Colonic mucosa (tissue), 4 donors: ENCODE data around the gene ABAT. TPM values are rescaled to one million over a fixed set of nuclear protein-coding genes. Genes with fewer than 3 reads are reported as not detected.

Source experiments
- DNase-seq: peaks from one replicate; pipeline ENCODE4 v3.0.0-alpha.2; 2020
- H3K27ac ChIP-seq: fragments of 200-600 bp; one replicate; pipeline ENCODE4 v1.8.0; 2021
- H3K27me3 ChIP-seq: fragments of 200-600 bp; one replicate; pipeline ENCODE4 v1.8.0; 2021
- H3K36me3 ChIP-seq: fragments of 200-600 bp; one replicate; pipeline ENCODE4 v1.8.0; 2021
- H3K4me1 ChIP-seq: fragments of 200-600 bp; one replicate; pipeline ENCODE4 v1.8.0; 2021; ENCODE audit warnings: mild to moderate bottlenecking
- H3K4me3 ChIP-seq: fragments of 200-600 bp; one replicate; pipeline ENCODE4 v1.8.0; 2021
- H3K9ac ChIP-seq, 2 donors: one replicate each; pipeline ENCODE4 v1.7.0; 2013; ENCODE audit warnings: control low read depth in 2 of 2, low read depth in 2 of 2, low read length in 2 of 2
- H3K9me3 ChIP-seq: fragments of 200-600 bp; one replicate; pipeline ENCODE4 v1.8.0; 2021
- intact Hi-C: fragments of 100-400 bp; cut with DNase I; formaldehyde crosslinking; loops from one replicate; pipeline ENCODE4 v1.14.1; 2022
- total RNA-seq, 2 donors: library from RNA; stranded (reverse); fragmentation: NEBNext Ultra II Directional in 1 of 2; extraction: Animal tissue kit (Norgen Biotek cat#: 25700) in 1 of 2; gene quantifications; one replicate each; pipeline ENCODE4 v1.2.1, GENCODE V29; 2021
- TF ChIP-seq, protein P1 (sequence below): fragments of 200-600 bp; IDR thresholded peaks from one replicate; pipeline ENCODE4 v1.8.0; 2022; ENCODE audit warnings: antibody characterized with exemption, mild to moderate bottlenecking
- donor health status: healthy.
- donor health status: DM: no; HTN: no; CAD: no.
- donor health status: DM: no; HTN: no; CAD: no.

The ABAT gene
- total RNA-seq, 2 donors from 2014 or later = 12.9 to 25.6 TPM

DNA sequence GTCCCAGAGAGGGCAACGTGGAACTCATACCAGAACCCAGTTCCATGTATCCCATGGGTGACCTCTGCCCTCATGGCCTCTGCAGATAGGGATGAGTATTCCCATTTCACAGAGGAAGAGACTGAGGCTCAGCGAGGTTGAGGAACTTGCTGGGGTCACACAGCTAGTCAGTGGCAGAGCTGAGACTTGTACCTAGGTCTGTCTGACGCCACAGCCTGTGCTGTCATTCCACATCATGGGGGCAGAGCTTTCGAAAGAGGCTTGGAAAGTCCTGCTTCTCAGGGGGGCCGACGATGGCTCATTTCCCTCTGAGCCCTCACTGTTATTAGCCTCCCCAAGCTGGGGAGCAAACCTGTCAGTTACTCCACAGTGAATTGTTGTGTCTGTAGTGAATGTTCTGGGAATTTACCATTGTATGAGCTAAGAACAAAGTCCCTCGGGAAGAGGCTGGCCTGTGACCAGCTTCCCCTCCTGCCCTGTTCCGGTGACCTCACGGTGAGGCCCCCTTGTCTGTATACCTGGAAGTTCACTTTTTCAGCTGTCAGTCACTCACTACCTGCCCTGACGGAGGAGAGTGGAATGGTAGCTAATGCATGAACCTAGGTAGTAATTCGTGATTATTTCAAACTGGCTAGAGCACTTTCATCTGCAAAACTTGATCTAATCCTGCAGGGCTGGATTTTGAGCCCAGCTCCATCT, 44.0 kb upstream of the ABAT start:
- Histone ChIP-seq H3K27ac (no peak overlapping the region), H3K36me3 (peaks cover 11% of the 10 kb centered on the region), H3K4me1 (no peaks in the 10 kb centered on the region), H3K4me3 (no peak overlapping the region), H3K27me3 (no peaks in the 10 kb centered on the region), H3K9ac (no peak overlapping the region), H3K9me3 (no peaks in the 10 kb centered on the region)
- DNase-seq = no peak
- intact Hi-C loops = loop anchor here (5.0 kb wide), 1 partner anchor 53 kb away; no protein-coding TSS in a partner anchor
- TF ChIP-seq, protein P1, sequence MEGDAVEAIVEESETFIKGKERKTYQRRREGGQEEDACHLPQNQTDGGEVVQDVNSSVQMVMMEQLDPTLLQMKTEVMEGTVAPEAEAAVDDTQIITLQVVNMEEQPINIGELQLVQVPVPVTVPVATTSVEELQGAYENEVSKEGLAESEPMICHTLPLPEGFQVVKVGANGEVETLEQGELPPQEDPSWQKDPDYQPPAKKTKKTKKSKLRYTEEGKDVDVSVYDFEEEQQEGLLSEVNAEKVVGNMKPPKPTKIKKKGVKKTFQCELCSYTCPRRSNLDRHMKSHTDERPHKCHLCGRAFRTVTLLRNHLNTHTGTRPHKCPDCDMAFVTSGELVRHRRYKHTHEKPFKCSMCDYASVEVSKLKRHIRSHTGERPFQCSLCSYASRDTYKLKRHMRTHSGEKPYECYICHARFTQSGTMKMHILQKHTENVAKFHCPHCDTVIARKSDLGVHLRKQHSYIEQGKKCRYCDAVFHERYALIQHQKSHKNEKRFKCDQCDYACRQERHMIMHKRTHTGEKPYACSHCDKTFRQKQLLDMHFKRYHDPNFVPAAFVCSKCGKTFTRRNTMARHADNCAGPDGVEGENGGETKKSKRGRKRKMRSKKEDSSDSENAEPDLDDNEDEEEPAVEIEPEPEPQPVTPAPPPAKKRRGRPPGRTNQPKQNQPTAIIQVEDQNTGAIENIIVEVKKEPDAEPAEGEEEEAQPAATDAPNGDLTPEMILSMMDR = no peak

DNA sequence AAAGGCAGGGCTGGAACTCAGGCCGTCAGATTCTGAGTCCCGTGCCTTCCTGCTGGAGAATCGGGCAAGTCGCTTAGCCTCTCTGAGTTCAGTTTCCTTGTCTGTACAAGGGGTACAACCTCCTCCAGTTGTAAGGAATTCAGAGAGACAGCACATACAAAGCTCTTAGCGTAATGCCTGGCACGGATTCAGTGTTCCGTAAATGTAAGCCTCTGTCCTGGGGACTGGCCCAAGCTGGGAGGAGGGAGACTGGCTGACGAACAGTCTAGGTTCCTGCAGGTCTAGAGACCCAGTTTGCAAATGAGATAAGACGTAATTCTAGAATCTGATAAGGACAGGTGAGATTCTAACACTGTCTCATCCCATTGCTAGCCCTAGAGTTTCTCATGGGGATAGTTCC, 43.0 kb upstream of the ABAT start:
- Histone ChIP-seq H3K9me3 (no peaks in the 10 kb centered on the region), H3K9ac (no peak overlapping the region), H3K36me3 (peaks cover 7% of the 10 kb centered on the region), H3K4me3 (no peak overlapping the region), H3K4me1 (no peaks in the 10 kb centered on the region), H3K27me3 (no peaks in the 10 kb centered on the region), H3K27ac (no peak overlapping the region)
- DNase-seq = no peak
- TF ChIP-seq, protein P1 = no peak
- intact Hi-C loops = loop anchor here (5.0 kb wide), 1 partner anchor 54 kb away; no protein-coding TSS in a partner anchor

DNA sequence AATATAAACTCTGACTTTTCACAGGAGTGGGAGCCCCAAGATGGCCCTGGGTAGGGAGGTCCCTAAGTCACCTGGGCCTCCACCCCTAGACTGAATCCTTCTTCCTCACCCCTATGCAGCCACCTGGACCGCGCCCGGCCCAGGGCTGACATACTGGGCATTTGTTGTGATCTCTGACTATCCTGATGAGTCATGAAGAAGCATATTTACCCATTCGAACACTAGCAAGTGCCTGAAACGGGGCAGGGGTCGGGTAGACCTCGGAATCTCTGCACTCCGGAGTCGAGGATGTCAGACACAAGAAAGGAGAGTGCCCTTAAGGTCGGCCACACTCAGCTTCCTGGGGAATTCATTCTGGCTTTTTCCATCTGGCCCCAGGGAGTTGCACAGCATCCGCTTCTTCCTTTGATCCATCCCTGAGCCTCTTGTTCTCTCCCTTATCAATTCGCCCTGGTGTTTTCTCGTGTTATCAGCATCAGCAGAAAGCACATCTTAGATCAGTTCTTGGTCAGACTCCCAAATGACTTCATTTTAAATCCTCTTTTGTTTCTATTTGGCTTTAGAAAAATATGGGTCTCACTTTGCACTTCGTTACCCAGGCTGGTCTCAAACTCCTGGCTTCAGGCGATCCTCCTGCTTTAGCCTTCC, 42.5 kb upstream of the ABAT start:
- no peaks in the 10 kb centered on the region for H3K27me3 ChIP-seq
- DNase-seq = no peak
- H3K27ac ChIP-seq = no peak overlapping the region
- no peak overlapping the region for H3K4me3 ChIP-seq
- no peaks in the 10 kb centered on the region for H3K4me1 ChIP-seq
- H3K36me3 ChIP-seq = peaks cover 7% of the 10 kb centered on the region
- TF ChIP-seq, protein P1 = no peak
- intact Hi-C loops = loop anchor here (5.0 kb wide), 1 partner anchor 55 kb away; no protein-coding TSS in a partner anchor
- no peak overlapping the region for H3K9ac ChIP-seq
- no peaks in the 10 kb centered on the region for H3K9me3 ChIP-seq

DNA sequence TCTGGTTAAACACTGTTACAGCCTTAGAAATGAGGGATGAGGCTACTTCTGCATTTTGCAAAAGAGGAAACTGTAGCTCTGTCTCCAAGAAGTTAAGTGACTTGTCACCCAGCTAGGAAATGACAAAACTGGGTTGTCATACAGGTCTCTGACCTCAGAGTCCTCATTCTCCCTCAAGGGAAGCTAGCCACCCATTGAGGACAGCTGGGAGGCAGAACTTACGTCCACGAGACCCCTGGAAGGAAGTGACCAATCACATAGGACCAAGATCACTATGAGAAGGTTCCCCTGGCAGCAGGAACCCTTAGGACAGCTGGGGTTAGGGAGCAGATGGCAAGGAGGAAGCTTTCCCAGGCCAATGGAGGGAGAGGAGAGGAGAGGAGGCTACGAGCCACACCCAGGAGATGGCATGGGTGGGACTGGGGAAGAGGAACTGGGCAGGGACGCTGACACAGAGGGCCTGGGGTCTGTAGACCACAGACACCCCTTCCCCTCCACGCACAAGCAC, 41.7 kb upstream of the ABAT start:
- H3K9me3 ChIP-seq = no peaks in the 10 kb centered on the region
- no peak overlapping the region for H3K4me3 ChIP-seq
- H3K9ac ChIP-seq = no peak overlapping the region
- no peaks in the 10 kb centered on the region for H3K4me1 ChIP-seq
- H3K27me3 ChIP-seq = no peaks in the 10 kb centered on the region
- peak; percentile 19 for DNase-seq
- peaks cover 7% of the 10 kb centered on the region for H3K36me3 ChIP-seq
- TF ChIP-seq, protein P1 = no peak
- intact Hi-C loops = loop anchor here (5.0 kb wide), 1 partner anchor 55 kb away; no protein-coding TSS in a partner anchor
- H3K27ac ChIP-seq = peak overlapping the region; percentile 6

DNA sequence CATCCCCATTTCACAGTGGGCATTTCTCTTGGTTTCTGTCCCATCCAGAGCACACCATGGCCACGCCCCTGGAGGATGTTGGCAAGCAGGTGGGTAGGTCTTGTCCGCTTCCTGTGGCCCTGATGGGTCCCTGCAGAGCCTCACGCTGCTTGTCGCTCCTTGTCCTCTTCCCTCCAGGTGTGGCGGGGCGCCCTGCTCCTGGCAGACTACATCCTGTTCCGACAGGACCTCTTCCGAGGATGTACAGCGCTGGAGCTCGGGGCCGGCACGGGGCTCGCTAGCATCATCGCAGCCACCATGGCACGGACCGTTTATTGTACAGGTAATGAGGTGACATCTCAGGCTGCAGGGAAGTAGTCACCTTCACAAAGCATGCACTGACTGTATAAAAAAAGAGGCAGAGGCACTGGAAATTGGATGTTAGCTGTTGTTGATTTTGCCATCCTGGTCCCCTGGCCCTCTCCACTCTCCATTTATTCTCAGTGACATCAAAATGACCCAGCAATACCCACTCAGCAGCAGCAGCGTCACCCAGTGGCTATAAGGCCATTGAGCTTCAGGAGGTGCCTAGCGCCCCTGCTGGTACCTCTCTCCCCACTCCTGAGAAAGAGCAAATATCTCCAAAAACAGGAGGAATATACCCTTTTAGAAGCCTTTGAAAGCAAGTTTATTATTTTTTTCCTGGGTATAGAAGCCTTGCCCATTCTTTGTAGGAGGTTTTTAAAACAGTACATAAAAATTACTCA, 39.3 kb upstream of the ABAT start:
- no peak for DNase-seq
- intact Hi-C loops = loop anchor here (5.0 kb wide), 1 partner anchor 58 kb away; no protein-coding TSS in a partner anchor
- Histone ChIP-seq H3K27me3 (no peaks in the 10 kb centered on the region), H3K4me3 (no peak overlapping the region), H3K4me1 (no peaks in the 10 kb centered on the region), H3K9me3 (no peaks in the 10 kb centered on the region), H3K27ac (no peak overlapping the region), H3K9ac (no peak overlapping the region), H3K36me3 (peaks cover 7% of the 10 kb centered on the region)
- TF ChIP-seq, protein P1 = peak; percentile 37
